Cardiac fibroblast (primary cell): Measurements from ENCODE around the gene BLOC1S3.
A peak's percentile ranks its signal among the peaks of the same experiment; 100 is the strongest.

Experiments used
- DNase-seq, 2 donors: peaks; one replicate each; pipeline versions ENCODE4 v3.0.0 to v3.0.0-alpha.2; 2010; ENCODE audit warnings: low read depth in 2 of 2
- H3K4me3 ChIP-seq, 2 donors: replicated peaks in 1 of 2; 1 replicate in 1 of 2; 2 replicates in 1 of 2; pipeline ENCODE4 v1.5.1; 2011; ENCODE audit warnings: low read depth in 2 of 2, low read length in 2 of 2, mild to moderate bottlenecking in 2 of 2, moderate library complexity in 1 of 2
- TF ChIP-seq, protein P1 (sequence below): IDR thresholded peaks from one replicate; pipeline ENCODE4 v1.5.1; 2011; ENCODE audit warnings: low read depth, mild to moderate bottlenecking, low read length, inconsistent platforms

Gene BLOC1S3

DNA sequence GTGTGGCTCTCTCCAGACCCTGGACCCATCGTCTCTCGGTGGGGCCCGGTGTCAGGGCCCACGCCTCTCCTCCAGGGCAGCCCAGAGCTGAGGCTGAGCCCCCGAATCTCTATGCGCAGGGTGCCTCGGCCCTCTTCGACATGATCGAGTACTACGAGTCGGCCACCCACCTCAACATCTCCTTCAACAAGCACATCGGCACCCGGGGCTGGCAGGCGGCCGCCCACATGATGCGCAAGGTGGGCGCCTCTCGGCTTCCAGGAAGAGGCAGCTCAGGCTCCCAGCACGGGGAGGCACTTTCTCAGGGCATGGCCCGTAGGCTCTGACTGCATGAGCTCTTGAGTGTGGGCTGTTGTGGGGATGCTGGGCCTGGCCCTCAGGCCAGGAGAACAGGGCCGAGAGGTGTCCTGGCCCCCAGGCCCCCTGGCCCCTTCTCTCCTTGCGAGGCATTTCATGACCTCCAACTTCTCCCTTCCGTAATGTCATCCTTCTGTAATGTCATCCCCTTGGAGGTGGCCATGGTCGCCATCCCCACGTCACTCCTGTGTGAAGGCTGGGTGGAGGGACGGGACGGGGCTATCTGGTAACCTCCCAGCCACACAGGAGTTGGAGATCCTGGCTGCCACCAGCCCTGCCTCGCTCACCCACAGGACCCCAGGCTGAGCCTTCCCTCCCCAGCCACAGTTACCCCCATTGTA lies 37.2 kb upstream of the BLOC1S3 start:
- no peak for DNase-seq
- TF ChIP-seq, protein P1, sequence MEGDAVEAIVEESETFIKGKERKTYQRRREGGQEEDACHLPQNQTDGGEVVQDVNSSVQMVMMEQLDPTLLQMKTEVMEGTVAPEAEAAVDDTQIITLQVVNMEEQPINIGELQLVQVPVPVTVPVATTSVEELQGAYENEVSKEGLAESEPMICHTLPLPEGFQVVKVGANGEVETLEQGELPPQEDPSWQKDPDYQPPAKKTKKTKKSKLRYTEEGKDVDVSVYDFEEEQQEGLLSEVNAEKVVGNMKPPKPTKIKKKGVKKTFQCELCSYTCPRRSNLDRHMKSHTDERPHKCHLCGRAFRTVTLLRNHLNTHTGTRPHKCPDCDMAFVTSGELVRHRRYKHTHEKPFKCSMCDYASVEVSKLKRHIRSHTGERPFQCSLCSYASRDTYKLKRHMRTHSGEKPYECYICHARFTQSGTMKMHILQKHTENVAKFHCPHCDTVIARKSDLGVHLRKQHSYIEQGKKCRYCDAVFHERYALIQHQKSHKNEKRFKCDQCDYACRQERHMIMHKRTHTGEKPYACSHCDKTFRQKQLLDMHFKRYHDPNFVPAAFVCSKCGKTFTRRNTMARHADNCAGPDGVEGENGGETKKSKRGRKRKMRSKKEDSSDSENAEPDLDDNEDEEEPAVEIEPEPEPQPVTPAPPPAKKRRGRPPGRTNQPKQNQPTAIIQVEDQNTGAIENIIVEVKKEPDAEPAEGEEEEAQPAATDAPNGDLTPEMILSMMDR: no peak
- H3K4me3 ChIP-seq: no peak overlapping the region

DNA sequence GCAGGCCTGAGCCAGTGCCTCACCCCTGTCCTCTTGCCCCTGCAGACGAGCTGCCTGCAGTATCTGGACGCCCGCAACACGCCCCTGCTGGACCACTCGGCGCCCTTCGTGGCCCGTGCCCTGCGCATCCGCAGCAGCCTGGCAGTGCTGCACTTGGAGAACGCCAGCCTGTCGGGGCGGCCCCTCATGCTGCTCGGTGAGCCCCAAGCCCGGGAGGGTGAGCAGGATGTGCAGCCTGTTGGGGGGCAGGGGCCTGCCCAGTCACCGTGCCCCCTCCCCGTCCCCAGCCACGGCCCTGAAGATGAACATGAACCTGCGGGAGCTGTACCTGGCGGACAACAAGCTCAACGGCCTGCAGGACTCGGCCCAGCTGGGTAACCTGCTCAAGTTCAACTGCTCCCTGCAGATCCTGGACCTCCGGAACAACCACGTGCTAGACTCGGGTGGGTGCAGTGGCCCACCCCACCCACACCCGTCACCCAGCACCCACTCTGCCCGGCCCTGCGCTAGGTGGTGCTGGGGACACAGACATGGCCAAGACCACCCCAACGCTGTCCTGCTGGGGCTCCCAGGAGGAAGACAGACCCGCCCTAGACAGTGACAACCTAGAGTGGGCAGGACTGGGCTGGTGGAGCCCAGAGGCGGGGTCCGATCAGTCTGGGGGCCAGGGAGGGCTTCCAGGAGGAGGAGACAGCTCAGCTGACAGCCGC lies 36.4 kb upstream of the BLOC1S3 start:
- TF ChIP-seq, protein P1: no peak
- DNase-seq: no peak
- H3K4me3 ChIP-seq: no peak overlapping the region

DNA sequence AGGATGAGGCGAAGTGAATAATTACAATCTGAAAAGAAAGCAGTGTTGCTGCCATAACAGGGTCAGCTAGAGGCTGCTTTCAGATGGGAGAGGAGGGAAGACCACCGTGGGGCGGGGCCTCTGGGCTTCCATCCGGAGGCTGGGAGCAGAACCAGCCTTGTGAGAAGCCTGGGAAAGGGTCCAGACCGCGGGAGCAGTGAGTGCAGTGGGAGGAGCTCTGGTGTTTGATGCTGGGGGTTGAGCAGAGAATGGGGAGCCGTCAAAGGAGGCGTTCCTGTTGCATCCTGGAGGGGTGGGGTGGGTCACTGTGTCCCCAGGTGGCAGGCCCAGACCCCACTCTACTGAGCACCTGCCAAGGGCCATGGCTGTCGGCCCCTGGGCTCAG lies 35.9 kb upstream of the BLOC1S3 start:
- DNase-seq: peak in 1 of 2 donors; percentile 16
- no peak overlapping the region for H3K4me3 ChIP-seq
- TF ChIP-seq, protein P1: no peak

DNA sequence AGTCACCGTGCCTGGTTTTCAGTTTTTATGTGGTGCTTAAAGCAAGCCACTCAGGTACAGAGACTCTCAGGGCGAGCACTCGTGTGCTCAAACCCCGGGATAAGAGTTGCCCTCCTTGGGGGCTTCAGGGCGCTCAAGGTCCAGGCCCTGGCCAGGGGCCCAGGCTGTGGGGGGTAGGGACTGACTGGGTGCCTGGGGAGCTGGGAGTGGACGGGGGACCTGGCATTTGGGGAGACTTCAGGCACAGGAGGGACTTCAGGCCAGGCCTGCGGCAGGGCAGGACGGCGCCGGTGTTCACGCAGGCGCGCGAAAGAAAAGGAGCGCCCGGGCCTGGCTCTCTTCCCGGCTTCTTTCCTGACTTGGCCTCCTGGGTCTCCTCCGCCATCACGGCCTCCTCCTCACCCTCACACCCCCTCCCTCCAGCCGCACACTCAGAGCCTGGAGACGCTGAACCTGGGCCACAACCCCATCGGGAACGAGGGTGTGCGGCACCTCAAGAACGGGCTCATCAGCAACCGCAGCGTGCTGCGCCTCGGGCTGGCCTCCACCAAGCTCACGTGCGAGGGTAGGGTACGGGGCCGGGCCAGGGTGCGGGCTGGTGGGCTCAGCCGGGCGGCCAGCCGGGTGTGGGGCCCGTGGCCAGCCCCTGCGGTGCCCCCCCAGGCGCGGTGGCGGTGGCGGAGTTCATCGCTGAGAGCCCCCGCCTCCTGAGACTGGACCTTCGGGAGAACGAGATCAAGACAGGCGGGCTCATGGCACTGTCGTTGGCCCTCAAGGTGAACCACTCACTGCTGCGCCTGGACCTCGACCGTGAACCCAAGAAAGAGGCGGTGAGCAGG lies 33.9 kb upstream of the BLOC1S3 start:
- no peak overlapping the region for H3K4me3 ChIP-seq
- DNase-seq: no peak
- TF ChIP-seq, protein P1: no peak

DNA sequence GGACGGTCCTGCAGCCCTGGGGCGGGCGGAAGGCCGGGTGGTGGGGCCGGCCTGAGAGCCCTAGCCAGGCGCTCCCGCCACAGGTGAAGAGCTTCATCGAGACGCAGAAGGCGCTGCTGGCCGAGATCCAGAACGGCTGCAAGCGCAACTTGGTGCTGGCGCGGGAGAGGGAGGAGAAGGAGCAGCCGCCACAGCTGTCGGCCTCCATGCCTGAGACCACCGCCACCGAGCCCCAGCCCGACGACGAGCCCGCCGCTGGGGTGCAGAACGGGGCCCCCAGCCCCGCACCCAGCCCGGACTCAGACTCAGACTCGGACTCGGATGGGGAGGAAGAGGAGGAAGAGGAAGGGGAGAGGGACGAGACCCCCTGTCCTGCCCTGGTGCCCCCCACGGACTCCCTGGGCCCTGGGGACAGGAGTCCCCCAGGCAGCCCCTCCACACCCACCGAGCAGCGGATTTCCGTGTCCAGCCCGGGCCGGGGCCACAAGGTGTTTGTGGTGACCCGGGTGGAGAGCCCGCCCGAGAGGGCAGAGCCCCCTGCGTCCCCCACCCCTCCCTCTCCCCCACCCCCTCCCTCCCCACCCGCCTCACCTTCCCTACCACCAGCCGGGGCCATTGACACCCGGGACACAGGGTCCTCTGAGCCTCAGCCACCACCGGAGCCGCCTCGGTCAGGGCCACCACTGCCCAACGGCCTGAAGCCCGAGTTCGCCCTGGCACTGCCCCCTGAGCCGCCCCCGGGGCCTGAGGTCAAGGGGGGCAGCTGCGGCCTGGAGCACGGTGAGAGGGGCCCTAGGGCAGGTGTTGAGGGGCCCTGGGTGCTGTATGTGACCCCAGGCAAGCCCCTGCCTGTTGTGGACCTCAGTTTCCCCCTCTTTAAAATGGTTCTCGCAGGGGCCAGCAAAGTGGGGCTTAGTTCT lies 33.1 kb upstream of the BLOC1S3 start:
- no peak overlapping the region for H3K4me3 ChIP-seq
- no peak for DNase-seq
- TF ChIP-seq, protein P1: no peak

DNA sequence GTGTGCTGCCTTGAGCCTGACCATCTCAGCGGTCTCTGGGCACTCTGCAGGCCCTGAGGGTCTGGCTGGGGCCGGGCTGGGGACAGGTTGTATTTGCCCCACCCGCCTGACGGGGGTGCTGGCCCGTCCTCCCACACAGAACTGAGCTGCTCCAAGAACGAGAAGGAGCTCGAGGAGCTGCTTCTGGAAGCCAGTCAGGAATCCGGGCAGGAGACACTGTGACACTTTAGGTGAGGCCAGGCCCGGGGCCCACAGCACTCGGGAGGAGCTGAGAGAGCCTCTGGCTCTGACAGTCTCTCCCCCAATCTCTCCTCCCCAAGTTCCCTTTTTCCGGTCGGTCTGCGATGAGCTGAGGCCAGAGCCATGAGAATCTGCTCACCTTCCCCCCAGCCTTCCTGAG lies 32.3 kb upstream of the BLOC1S3 start:
- no peak overlapping the region for H3K4me3 ChIP-seq
- DNase-seq: no peak
- TF ChIP-seq, protein P1: no peak
